PC-9 (cell line): ENCODE results near the gene MACC1.

ENCODE experiments used
- EZH2 ChIP-seq: fragments of 200-600 bp; sonication (generic); IDR thresholded peaks from 2 replicates; pipeline ENCODE4 v1.8.0; 2017; ENCODE audit warnings: antibody characterized with exemption, low read depth
- TF ChIP-seq, protein P1 (sequence below): fragments of 200-600 bp; sonication (generic); conservative IDR thresholded peaks from 2 replicates; pipeline ENCODE4 v1.6.1; 2017; ENCODE audit warnings: mixed run types, antibody characterized with exemption, mild to moderate bottlenecking, moderate library complexity

- TF ChIP-seq, protein P1, sequence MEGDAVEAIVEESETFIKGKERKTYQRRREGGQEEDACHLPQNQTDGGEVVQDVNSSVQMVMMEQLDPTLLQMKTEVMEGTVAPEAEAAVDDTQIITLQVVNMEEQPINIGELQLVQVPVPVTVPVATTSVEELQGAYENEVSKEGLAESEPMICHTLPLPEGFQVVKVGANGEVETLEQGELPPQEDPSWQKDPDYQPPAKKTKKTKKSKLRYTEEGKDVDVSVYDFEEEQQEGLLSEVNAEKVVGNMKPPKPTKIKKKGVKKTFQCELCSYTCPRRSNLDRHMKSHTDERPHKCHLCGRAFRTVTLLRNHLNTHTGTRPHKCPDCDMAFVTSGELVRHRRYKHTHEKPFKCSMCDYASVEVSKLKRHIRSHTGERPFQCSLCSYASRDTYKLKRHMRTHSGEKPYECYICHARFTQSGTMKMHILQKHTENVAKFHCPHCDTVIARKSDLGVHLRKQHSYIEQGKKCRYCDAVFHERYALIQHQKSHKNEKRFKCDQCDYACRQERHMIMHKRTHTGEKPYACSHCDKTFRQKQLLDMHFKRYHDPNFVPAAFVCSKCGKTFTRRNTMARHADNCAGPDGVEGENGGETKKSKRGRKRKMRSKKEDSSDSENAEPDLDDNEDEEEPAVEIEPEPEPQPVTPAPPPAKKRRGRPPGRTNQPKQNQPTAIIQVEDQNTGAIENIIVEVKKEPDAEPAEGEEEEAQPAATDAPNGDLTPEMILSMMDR: no peak
- TF ChIP-seq EZH2: no peak
These were observed 13.9 kb downstream of the MACC1 start for GRCh38 chr7:20203316-20203715.
